GM20000 (cell line): ENCODE measurements around the gene EDA.

Source experiments
- DNase-seq: peaks from one replicate; pipeline ENCODE4 v3.0.0; 2012; ENCODE audit warnings: low spot score
- TF ChIP-seq, protein P1 (sequence below): IDR thresholded peaks from 2 replicates; pipeline ENCODE4 v1.5.1; 2012; ENCODE audit warnings: mild to moderate bottlenecking, control low read depth; ENCODE audit errors: extremely low read depth, missing control alignments

EDA gene

DNA sequence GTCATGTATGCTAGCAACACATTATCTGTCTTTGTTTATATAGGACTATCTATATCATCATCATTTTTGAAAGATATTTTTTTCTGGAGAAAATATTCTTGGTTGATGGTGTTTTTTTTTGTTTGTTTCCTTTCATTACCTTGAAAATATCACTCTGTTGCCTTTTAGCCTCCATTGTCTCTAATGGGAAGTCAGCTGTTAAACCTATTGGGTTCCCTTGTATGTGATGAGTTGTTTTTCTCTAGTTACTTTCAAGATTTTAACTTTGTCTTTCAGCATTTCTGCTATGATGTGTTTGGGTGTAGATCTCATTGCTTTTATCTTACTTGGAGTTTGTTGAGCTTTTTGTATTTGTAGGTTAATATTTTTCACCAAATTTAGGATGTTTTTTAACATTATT is 124.4 kb downstream of the EDA start:
- TF ChIP-seq, protein P1, sequence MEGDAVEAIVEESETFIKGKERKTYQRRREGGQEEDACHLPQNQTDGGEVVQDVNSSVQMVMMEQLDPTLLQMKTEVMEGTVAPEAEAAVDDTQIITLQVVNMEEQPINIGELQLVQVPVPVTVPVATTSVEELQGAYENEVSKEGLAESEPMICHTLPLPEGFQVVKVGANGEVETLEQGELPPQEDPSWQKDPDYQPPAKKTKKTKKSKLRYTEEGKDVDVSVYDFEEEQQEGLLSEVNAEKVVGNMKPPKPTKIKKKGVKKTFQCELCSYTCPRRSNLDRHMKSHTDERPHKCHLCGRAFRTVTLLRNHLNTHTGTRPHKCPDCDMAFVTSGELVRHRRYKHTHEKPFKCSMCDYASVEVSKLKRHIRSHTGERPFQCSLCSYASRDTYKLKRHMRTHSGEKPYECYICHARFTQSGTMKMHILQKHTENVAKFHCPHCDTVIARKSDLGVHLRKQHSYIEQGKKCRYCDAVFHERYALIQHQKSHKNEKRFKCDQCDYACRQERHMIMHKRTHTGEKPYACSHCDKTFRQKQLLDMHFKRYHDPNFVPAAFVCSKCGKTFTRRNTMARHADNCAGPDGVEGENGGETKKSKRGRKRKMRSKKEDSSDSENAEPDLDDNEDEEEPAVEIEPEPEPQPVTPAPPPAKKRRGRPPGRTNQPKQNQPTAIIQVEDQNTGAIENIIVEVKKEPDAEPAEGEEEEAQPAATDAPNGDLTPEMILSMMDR = no peak
- DNase-seq = no peak

DNA sequence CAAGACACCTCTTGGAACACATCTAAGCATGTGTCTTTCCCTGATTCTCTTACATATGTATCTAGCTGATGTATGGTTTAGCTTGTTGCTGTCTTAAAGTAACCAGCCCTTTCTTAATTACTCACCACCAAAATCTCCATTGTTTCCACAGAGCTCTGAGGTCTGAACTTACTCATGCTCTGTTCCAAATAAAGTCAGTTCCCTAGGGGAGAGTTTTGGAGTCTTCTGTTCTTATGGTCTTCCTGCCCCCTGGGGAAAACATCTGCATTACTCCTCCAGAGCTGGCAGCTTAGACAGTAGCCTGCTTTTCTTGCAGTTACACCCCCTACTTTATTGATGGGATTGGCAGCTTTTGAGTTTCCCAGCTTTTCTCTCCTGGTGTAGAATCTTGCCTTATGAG is 125.8 kb downstream of the EDA start:
- TF ChIP-seq, protein P1 = no peak
- no peak for DNase-seq

DNA sequence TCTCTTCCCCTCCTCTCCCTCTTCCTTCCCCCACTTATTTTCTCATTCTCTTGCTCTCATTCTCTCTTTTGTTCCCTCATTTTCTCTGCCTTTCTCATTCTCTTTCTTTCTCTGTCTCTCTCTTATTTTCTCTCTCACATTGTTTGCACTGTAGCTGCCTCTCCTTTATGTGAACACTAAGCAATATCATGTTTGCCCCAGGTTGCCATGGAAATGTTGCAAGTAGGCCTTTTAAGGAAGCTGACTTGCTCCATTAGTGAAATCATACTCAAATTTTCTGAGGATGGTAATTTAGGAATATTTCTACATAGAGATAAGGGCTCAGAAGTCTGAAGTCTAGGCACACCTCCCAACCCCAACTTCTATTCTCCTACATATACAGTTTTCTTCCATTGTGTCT is 130.1 kb downstream of the EDA start:
- no peak for DNase-seq
- TF ChIP-seq, protein P1 = no peak

DNA sequence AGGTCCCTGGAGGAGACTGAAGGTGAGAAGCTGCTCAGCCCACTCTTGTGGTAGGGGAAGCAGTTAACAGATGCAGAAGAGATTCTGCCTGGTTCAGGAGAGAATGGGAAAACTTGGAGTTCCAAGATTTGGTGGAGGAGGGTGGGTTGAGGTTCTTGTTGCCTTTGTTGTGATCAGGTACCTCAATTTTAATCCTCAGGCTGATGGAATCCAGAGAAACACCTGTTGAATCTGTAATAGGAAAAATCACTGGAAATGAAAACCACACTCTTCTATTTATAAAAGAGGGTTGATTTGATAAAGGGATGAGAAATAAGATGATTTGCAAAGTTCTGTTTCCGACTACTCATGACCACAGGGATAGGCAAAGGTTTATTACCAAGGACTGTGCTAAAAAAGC is 132.1 kb downstream of the EDA start:
- TF ChIP-seq, protein P1 = no peak
- DNase-seq = no peak

DNA sequence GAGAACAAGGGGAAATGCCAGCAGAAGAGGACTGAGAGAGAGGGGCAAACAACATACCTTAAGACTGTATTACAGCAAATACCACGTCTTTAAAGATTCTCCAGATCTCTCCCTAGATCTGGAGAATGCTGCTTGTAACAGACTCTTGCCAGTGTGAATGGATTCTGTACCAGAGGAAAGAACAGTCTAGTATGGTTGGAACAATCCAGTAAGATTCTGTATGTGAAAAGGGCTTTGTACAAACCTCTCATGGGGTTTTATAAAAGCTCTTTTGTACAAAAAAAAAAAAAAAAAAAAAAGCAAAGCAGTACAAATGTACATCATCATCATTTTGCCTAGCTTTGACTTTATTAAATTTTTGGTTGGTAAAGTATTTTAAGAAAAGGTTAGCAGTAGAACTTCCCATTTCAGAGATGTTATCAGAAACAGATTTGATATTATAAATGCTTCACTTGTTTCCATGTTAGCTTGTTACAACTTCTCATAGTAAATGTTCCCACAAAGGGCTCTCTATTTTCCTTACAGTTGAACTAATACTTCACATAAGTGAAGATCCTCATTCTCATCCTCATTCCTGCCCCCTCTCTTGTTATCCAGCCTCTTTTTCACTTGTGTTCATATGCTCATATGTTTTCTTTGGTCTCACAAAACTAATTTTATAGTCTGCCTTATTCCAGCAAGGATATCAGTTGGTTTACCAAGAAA is 144.2 kb downstream of the EDA start:
- TF ChIP-seq, protein P1 = no peak
- no peak for DNase-seq

DNA sequence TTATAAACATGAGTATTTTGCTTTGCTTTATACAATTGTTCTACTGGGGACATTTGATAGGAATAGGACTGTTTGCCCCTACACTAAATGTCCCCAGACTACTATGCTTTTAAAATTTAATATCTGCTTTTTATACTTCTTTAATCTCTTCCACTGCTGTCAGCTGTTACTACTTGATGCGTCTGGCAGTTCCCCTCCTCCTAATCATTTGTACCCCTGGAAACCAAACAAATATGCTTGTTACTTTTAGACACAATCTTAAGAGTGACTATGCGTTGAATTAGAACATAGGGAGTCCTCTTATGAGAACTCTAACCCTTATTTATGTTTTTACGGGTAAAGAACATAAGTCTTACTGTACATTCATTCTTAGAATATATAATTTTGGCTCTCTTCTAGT is 145.7 kb downstream of the EDA start:
- DNase-seq = no peak
- TF ChIP-seq, protein P1 = no peak

DNA sequence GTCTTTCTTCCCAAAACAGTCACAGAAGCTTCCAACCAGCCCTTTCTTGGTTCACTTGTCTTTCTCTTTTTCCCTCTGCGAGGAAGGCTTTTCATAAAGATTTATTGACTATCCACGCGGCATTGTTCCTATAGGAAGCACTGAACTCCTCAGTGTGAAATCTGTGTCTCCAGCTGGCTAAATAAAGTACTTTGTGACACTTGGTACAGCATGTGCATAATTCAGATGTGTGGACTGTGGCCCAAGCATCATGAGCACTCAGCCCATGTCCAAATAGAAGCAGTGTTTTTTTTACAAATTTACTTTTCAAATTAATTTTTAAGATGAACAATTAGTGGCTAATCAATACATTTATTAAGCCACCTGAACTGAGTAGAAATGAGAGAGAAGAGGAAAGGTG is 146.4 kb downstream of the EDA start:
- no peak for DNase-seq
- TF ChIP-seq, protein P1 = no peak
